GM12878 (cell line): ENCODE measurements around the gene REPS2. TPM values are rescaled to one million over a fixed set of nuclear protein-coding genes. Genes with fewer than 3 reads are reported as not detected.
A peak's percentile ranks its signal among the peaks of the same experiment; 100 is the strongest.

ENCODE experiments used
- ATAC-seq: fragments of 200-7000 bp; cut with Tn5 transposase; 3 replicates; pipeline ENCODE4 v1.9.1; 2020; ENCODE audit warnings: mild to moderate bottlenecking, moderate library complexity
- BruUV-seq: library from RNA; stranded (reverse); fragments of 400-500 nt; replicated peaks from 2 replicates; lab custom pipeline; 2021; lab: Mats Ljungman, UMichigan
- CTCF ChIA-PET: fragments of 300-600 bp; sonication (Branson Sonifier 250); formaldehyde crosslinking; extraction: SDS; loops from one replicate; lab custom pipeline; 2021; ENCODE audit warnings: inconsistent platforms; lab: Yijun Ruan, JAX
- POLR2A ChIA-PET: fragments of 350-600 bp; formaldehyde crosslinking; extraction: SDS; loops from one replicate; lab custom pipeline; 2021; ENCODE audit warnings: inconsistent platforms; lab: Charles Lee
- RAD21 ChIA-PET: fragments of 300-600 bp; sonication (Branson Sonifier 250); formaldehyde crosslinking; loops from one replicate; lab custom pipeline; 2023; ENCODE audit warnings: antibody characterized with exemption; ENCODE audit not compliant: unreplicated experiment; lab: Charles Lee
- SMC1A ChIA-PET: fragments of 300-600 bp; sonication (Branson Sonifier 250); formaldehyde crosslinking; loops from one replicate; lab custom pipeline; 2023; ENCODE audit not compliant: unreplicated experiment, uncharacterized antibody; lab: Charles Lee
- DNase-seq: peaks from one replicate; pipeline ENCODE4 v3.0.0-alpha.2; 2011; ENCODE audit warnings: low read depth, low spot score
- FAIRE-seq: peaks from 3 replicates; lab custom pipeline; 2011; peaks lifted over from hg19 to GRCh38; lab: Jason Lieb, UNC
- H2AFZ ChIP-seq: 2 replicates; pipeline ENCODE4 v1.6.0; 2011; ENCODE audit warnings: low read depth, low read length, control low read depth; ENCODE audit not compliant: control insufficient read depth
- H3K27ac ChIP-seq: 2 replicates; pipeline ENCODE4 v1.5.1; 2011; ENCODE audit warnings: control low read depth; ENCODE audit not compliant: control insufficient read depth, insufficient read depth
- H3K27me3 ChIP-seq, 2 experiments: replicated peaks in 1 of 2; 2 replicates each; pipeline versions ENCODE4 v1.6.0 to v1.6.1; 2011; ENCODE audit warnings: low read length in 1 of 2; ENCODE audit not compliant: control insufficient read depth in 2 of 2, insufficient read depth in 2 of 2
- H3K36me3 ChIP-seq, 2 experiments: 2 replicates each; pipeline ENCODE4 v1.5.1; 2011; ENCODE audit warnings: low read length in 1 of 2; ENCODE audit not compliant: control insufficient read depth in 2 of 2, insufficient read depth in 2 of 2
- H3K4me1 ChIP-seq: 2 replicates; pipeline ENCODE4 v1.6.1; 2011; ENCODE audit warnings: mild to moderate bottlenecking, low read length, moderate library complexity, mixed read lengths; ENCODE audit not compliant: control insufficient read depth, insufficient read depth
- H3K4me2 ChIP-seq: 2 replicates; pipeline ENCODE4 v1.6.0; 2011; ENCODE audit warnings: control low read depth; ENCODE audit not compliant: control insufficient read depth, insufficient read depth
- H3K4me3 ChIP-seq: fragments of 200-600 bp; sonication (generic); 2 replicates; pipeline ENCODE4 v1.5.1; 2016
- H3K79me2 ChIP-seq: 2 replicates; pipeline ENCODE4 v1.6.0; 2011; ENCODE audit warnings: low read length; ENCODE audit not compliant: control insufficient read depth, insufficient read depth
- H3K9ac ChIP-seq: 2 replicates; pipeline ENCODE4 v1.8.0; 2011; ENCODE audit warnings: low read length, control low read depth, mixed read lengths; ENCODE audit not compliant: control insufficient read depth, insufficient read depth
- H3K9me3 ChIP-seq: replicated peaks from 3 replicates; pipeline ENCODE4 v1.5.1; 2011; ENCODE audit warnings: mild to moderate bottlenecking, low read length; ENCODE audit not compliant: control insufficient read depth, insufficient read depth
- H4K20me1 ChIP-seq: 2 replicates; pipeline ENCODE4 v1.6.0; 2011; ENCODE audit not compliant: control insufficient read depth, insufficient read depth
- ATF7 ChIP-seq: fragments of 450-650 bp; IDR thresholded peaks from 2 replicates; pipeline ENCODE4 v1.6.1; 2016; ENCODE audit warnings: low read depth, mild to moderate bottlenecking
- CUX1 ChIP-seq: IDR thresholded peaks from 2 replicates; pipeline ENCODE4 v1.6.1; 2012; ENCODE audit warnings: improper control_type of control experiment, low read depth, low read length; ENCODE audit not compliant: insufficient replicate concordance
- ELK1 ChIP-seq: IDR thresholded peaks from 2 replicates; pipeline ENCODE4 v1.6.1; 2012; ENCODE audit warnings: low read depth, low read length, improper control_type of control experiment
- ESRRA ChIP-seq: IDR thresholded peaks from 2 replicates; pipeline ENCODE4 v1.6.1; 2012; ENCODE audit warnings: mild to moderate bottlenecking, low read length, improper control_type of control experiment
- FOS ChIP-seq: IDR thresholded peaks from 3 replicates; pipeline ENCODE4 v1.6.1; 2011; ENCODE audit warnings: borderline replicate concordance; ENCODE audit not compliant: insufficient read length; ENCODE audit errors: extremely low read depth
- JUNB ChIP-seq: IDR thresholded peaks from 2 replicates; pipeline ENCODE4 v1.6.1; 2016; ENCODE audit warnings: antibody characterized with exemption, mild to moderate bottlenecking
- MXI1 ChIP-seq: fragments of 150-350 bp; IDR thresholded peaks from 2 replicates; pipeline ENCODE4 v1.6.1; 2011; ENCODE audit warnings: low read depth, mild to moderate bottlenecking, inconsistent platforms, low read length, improper control_type of control experiment
- NFYA ChIP-seq: IDR thresholded peaks from 2 replicates; pipeline ENCODE4 v1.6.1; 2011; ENCODE audit warnings: low read depth, mild to moderate bottlenecking, low read length, improper control_type of control experiment, borderline replicate concordance
- NFYB ChIP-seq: IDR thresholded peaks from 2 replicates; pipeline ENCODE4 v1.6.1; 2011; ENCODE audit warnings: low read depth, mild to moderate bottlenecking, low read length, improper control_type of control experiment, moderate library complexity; ENCODE audit not compliant: insufficient read depth
- NR2C2 ChIP-seq: IDR thresholded peaks from 2 replicates; pipeline ENCODE4 v1.6.1; 2011; ENCODE audit warnings: borderline replicate concordance, low read depth; ENCODE audit not compliant: control insufficient read depth, insufficient read length
- PAX8 ChIP-seq: fragments of 450-650 bp; IDR thresholded peaks from 2 replicates; pipeline ENCODE4 v1.6.1; 2017; ENCODE audit warnings: mild to moderate bottlenecking, moderate library complexity
- PKNOX1 ChIP-seq: fragments of 450-650 bp; IDR thresholded peaks from 2 replicates; pipeline ENCODE4 v1.6.1; 2016; ENCODE audit warnings: mild to moderate bottlenecking
- RBBP5 ChIP-seq: fragments of 200-600 bp; sonication (generic); conservative IDR thresholded peaks from 2 replicates; pipeline ENCODE4 v1.6.1; 2016
- RCOR1 ChIP-seq: conservative IDR thresholded peaks from 2 replicates; pipeline ENCODE4 v1.6.1; 2012; ENCODE audit warnings: low read depth, low read length, improper control_type of control experiment
- RUNX3 ChIP-seq: IDR thresholded peaks from 2 replicates; pipeline ENCODE4 v1.6.1; 2012; ENCODE audit warnings: low read length, inconsistent platforms
- SMAD5 ChIP-seq: IDR thresholded peaks from 2 replicates; pipeline ENCODE4 v1.6.1; 2016; ENCODE audit warnings: antibody characterized with exemption, low read depth
- STAT1 ChIP-seq: fragments of 450-650 bp; conservative IDR thresholded peaks from 2 replicates; pipeline ENCODE4 v1.6.1; 2014; ENCODE audit warnings: antibody characterized with exemption, mild to moderate bottlenecking
- YY1 ChIP-seq: IDR thresholded peaks from 2 replicates; pipeline ENCODE4 v1.6.1; 2011; ENCODE audit warnings: low read depth, mild to moderate bottlenecking, low read length
- ZNF384 ChIP-seq: IDR thresholded peaks from 2 replicates; pipeline ENCODE4 v1.6.1; 2012; ENCODE audit warnings: low read depth, mild to moderate bottlenecking, low read length, improper control_type of control experiment, borderline replicate concordance
- ZNF622 ChIP-seq: fragments of 450-650 bp; IDR thresholded peaks from 2 replicates; pipeline ENCODE4 v1.6.1; 2017; ENCODE audit warnings: mild to moderate bottlenecking, inconsistent platforms
- ZZZ3 ChIP-seq: IDR thresholded peaks from 2 replicates; pipeline ENCODE4 v1.6.1; 2011; ENCODE audit warnings: low read depth; ENCODE audit not compliant: control insufficient read depth, insufficient read length
- WGBS: methylation state at CpG from one replicate; pipeline ENCODE4 v1.1.6; 2016; ENCODE audit warnings: low lambda C conversion rate; ENCODE audit not compliant: insufficient replicate concordance, insufficient coverage; ENCODE audit errors: missing lambda C conversion rate; 5-methylcytosine and 5-hydroxymethylcytosine counted together
- in situ Hi-C: fragments of 300-500 bp; cut with MboI; formaldehyde crosslinking; loops from 9 replicates; pipeline ENCODE4 v1.14.3; 2018; ENCODE audit warnings: mixed read lengths
- intact Hi-C: fragments of 100-400 bp; cut with micrococcal nuclease; formaldehyde crosslinking; loops from one replicate; pipeline ENCODE4 v1.14.2; 2022; ENCODE audit not compliant: unreplicated experiment
- polyA plus RNA-seq, 11 experiments: library from polyadenylated mRNA; depleted of rRNA in 4 of 11; unstranded in 6 of 11; stranded (reverse) in 5 of 11; fragments of >200 nt; fragmentation: Nextera tagmentation in 4 of 11; fragmentation: Illumina TruSeq in 1 of 11; extraction: Ambion mirVana in 4 of 11; extraction: Trizol in 1 of 11; gene quantifications; 1 replicate in 1 of 11; 2 replicates in 10 of 11; pipeline versions ENCODE4 v1.2.1 to v1.2.3, GENCODE V29; 2011 to 2016; ENCODE audit warnings: inconsistent platforms in 2 of 11, missing spikeins in 2 of 11, low read depth in 1 of 11
- total RNA-seq, 4 experiments: library from RNA; depleted of rRNA in 3 of 4; stranded (reverse); fragments of >200 nt in 3 of 4; fragmentation: Illumina TruSeq in 1 of 4; extraction: Trizol in 1 of 4; gene quantifications; 2 replicates each; pipeline versions ENCODE4 v1.2.1 to v1.2.3, GENCODE V29; 2013 to 2021

Gene REPS2
- total and polyA plus RNA-seq, 10 of the 15 experiments (the other 5 are each of a cell fraction or from before 2014, with no cell fraction given), result 2.1 to 6.8 (median 3.9) TPM

GRCh38 chrX:16970977-16971376 is 24.5 kb downstream of the REPS2 start:
- DNase-seq, result no peak
- Histone ChIP-seq H3K27ac (no peak overlapping the region), H3K36me3 (no peaks in the 10 kb centered on the region), H3K9me3 (no peaks in the 10 kb centered on the region; the same call in 2 of the 3 replicates), H3K4me1 (no peaks in the 10 kb centered on the region), H3K4me3 (no peak overlapping the region), H3K79me2 (no peaks in the 10 kb centered on the region), H2AFZ (no peak overlapping the region), H3K9ac (no peak overlapping the region), H3K4me2 (no peak overlapping the region), H3K27me3 (no peaks in the 10 kb centered on the region), H4K20me1 (no peaks in the 10 kb centered on the region)
- BruUV-seq, result no TSS peak
- no peak for FAIRE-seq
- ChIA-PET POLR2A (interaction anchor here (0.5 kb wide), 1 partner anchor 9 kb away, joined by 3 read pairs; no protein-coding TSS in a partner anchor), SMC1A (no interaction called here), RAD21 (no interaction called here), CTCF (no interaction called here)
- WGBS, result 2% methylated on average over 5 of the region's 5 CpGs
- intact Hi-C loops (no loop called here), in situ Hi-C loops (no loop called here)
- ATAC-seq, result peak; percentile 83
- TF ChIP-seq FOS (no peak), RBBP5 (no peak), ZNF622 (no peak), SMAD5 (no peak), NFYA (no peak), PKNOX1 (no peak), NR2C2 (no peak), MXI1 (no peak), ZNF384 (no peak), STAT1 (no peak), NFYB (no peak), ATF7 (no peak), JUNB (peak; percentile 55), ELK1 (no peak), PAX8 (no peak), CUX1 (no peak), RCOR1 (no peak), YY1 (no peak), ZZZ3 (no peak), RUNX3 (peak; percentile 67), ESRRA (no peak)
